ENCODE data around the gene RPTOR.

The RPTOR gene

GRCh38 chr17:80703142-80703478, 158.5 kb downstream of the RPTOR start:
- ChIA-PET CTCF (interaction anchor here (0.8 to 1.3 kb wide), 2 partner anchors 15 to 24 kb away, joined by 3 read pairs; no protein-coding TSS in a partner anchor), POLR2A (no interaction called here)
- TF ChIP-seq CTCF (IDR thresholded peaks at IDR 0.05; ENCODE audit: control extremely low read depth, extremely low read depth, low read depth, missing control alignments), result no peak

GRCh38 chr17:80704381-80704819, 159.8 kb downstream of the RPTOR start:
- POLR2A ChIA-PET, result no interaction called here
- no peak for TF ChIP-seq CTCF (IDR thresholded peaks at IDR 0.05; ENCODE audit: control extremely low read depth, extremely low read depth, low read depth, missing control alignments)
- CTCF ChIA-PET, result interaction anchor here (1.0 to 1.3 kb wide), 3 partner anchors 17 to 32 kb away, joined by 3 read pairs; no protein-coding TSS in a partner anchor
- no peak for DNase-seq (ENCODE audit: extremely low spot score)

More at GRCh38 chr17:80703142-80703478, 158.5 kb downstream of the RPTOR start:
- DNase-seq (ENCODE audit: extremely low spot score), result no peak

GRCh38 chr17:80704894-80705293, 160.3 kb downstream of the RPTOR start:
- DNase-seq (ENCODE audit: extremely low spot score), result no peak
- POLR2A ChIA-PET, result no interaction called here
- no peak for TF ChIP-seq CTCF (IDR thresholded peaks at IDR 0.05; ENCODE audit: control extremely low read depth, extremely low read depth, low read depth, missing control alignments)
- CTCF ChIA-PET, result interaction anchor here (1.0 kb wide), 1 partner anchor 23 kb away, joined by 3 read pairs; no protein-coding TSS in a partner anchor

- no peak for DNase-seq (ENCODE audit: extremely low spot score)
- no peak for TF ChIP-seq CTCF (IDR thresholded peaks at IDR 0.05; ENCODE audit: control extremely low read depth, extremely low read depth, low read depth, missing control alignments)
- ChIA-PET POLR2A (no interaction called here), CTCF (no interaction called here)
These were observed 161.3 kb downstream of the RPTOR start for GRCh38 chr17:80705988-80706387.

GRCh38 chr17:80706463-80706867, 161.8 kb downstream of the RPTOR start:
- POLR2A ChIA-PET, result no interaction called here
- no peak for TF ChIP-seq CTCF (IDR thresholded peaks at IDR 0.05; ENCODE audit: control extremely low read depth, extremely low read depth, low read depth, missing control alignments)
- no peak for DNase-seq (ENCODE audit: extremely low spot score)
- CTCF ChIA-PET, result no interaction called here

GRCh38 chr17:80708480-80708879, 163.8 kb downstream of the RPTOR start:
- TF ChIP-seq CTCF (IDR thresholded peaks at IDR 0.05; ENCODE audit: control extremely low read depth, extremely low read depth, low read depth, missing control alignments), result no peak
- DNase-seq (ENCODE audit: extremely low spot score), result no peak
- CTCF ChIA-PET, result interaction anchor here (1.2 kb wide), 1 partner anchor 13 kb away, joined by 3 read pairs; no protein-coding TSS in a partner anchor
- POLR2A ChIA-PET, result no interaction called here

Data from GM10248 (cell line).